ENCODE data around the gene ZNF526.

DNA sequence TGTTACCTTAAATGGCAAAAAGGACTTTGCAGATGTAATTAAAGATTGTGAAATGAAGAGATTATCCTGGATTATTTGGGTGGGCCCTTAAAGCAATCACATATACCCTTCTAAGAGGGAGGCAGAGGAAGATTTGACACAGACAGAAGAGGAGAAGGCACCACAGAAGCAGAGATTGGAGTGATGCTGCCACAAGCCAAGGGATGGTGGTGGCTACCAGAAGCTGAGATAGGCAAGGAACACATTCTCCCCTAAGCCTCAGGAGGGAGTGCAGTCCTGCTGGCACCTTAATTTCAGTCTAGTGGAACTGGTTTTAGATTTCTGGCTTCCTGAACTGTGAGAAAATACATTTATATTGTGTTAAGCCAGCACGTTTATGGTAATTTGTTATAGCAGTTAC, 26.8 kb upstream of the ZNF526 start:
- TF ChIP-seq, protein P1, sequence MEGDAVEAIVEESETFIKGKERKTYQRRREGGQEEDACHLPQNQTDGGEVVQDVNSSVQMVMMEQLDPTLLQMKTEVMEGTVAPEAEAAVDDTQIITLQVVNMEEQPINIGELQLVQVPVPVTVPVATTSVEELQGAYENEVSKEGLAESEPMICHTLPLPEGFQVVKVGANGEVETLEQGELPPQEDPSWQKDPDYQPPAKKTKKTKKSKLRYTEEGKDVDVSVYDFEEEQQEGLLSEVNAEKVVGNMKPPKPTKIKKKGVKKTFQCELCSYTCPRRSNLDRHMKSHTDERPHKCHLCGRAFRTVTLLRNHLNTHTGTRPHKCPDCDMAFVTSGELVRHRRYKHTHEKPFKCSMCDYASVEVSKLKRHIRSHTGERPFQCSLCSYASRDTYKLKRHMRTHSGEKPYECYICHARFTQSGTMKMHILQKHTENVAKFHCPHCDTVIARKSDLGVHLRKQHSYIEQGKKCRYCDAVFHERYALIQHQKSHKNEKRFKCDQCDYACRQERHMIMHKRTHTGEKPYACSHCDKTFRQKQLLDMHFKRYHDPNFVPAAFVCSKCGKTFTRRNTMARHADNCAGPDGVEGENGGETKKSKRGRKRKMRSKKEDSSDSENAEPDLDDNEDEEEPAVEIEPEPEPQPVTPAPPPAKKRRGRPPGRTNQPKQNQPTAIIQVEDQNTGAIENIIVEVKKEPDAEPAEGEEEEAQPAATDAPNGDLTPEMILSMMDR (IDR thresholded peaks at IDR 0.05; ENCODE audit: poor library complexity, severe bottlenecking), result no peak
- TF ChIP-seq REST (IDR thresholded peaks at IDR 0.05; ENCODE audit: borderline replicate concordance) (no peak), RAD21 (conservative IDR thresholded peaks at IDR 0.05) (no peak), EZH2 (IDR thresholded peaks at IDR 0.05; ENCODE audit: borderline replicate concordance, insufficient read depth, low read length, poor library complexity, severe bottlenecking) (no peak), MXI1 (conservative IDR thresholded peaks at IDR 0.05; ENCODE audit: poor library complexity, severe bottlenecking) (no peak), TAF1 (IDR thresholded peaks at IDR 0.05; ENCODE audit: low read depth) (no peak)

All from neural cell (in vitro differentiated cells).